ENCODE data around the gene ARFIP2.
A peak's percentile ranks its signal among the peaks of the same experiment; 100 is the strongest.

Gene ARFIP2

GRCh38 chr11:6440906-6441358, 40.2 kb downstream of the ARFIP2 start, which contains the start of gene HPX:
TSS of gene HPX (minus strand) at chr11:6440987. CDS start at chr11:6440963, 24 bp downstream.
- DNase-seq: no peak

GRCh38 chr11:6438979-6439571, 42.1 kb downstream of the ARFIP2 start:
- peak; percentile 11 for DNase-seq

GRCh38 chr11:6437993-6438392, 43.1 kb downstream of the ARFIP2 start:
- no peak for DNase-seq

- no peak for DNase-seq
These were observed 43.7 kb downstream of the ARFIP2 start for GRCh38 chr11:6437423-6437822.

GRCh38 chr11:6433998-6434660, 47.0 kb downstream of the ARFIP2 start:
- DNase-seq: no peak

GRCh38 chr11:6431861-6432260, 49.3 kb downstream of the ARFIP2 start:
- DNase-seq: peak; percentile 89

- DNase-seq: no peak
These were observed 53.6 kb downstream of the ARFIP2 start for GRCh38 chr11:6427516-6427915.

Data from NCI-H226 (cell line).